ENCODE measurements around the gene RFX3.
"Not testable (repeated sequence)": the region's sequence is repeated elsewhere in the genome, so short reads cannot be mapped to it uniquely, and the experiment has no call there.

The RFX3 gene

GRCh38 chr9:3342159-3342777 is 183.5 kb downstream of the RFX3 start:
- no peak for DNase-seq

- peak; percentile 2 to 24 for DNase-seq
These were observed 188.1 kb downstream of the RFX3 start for GRCh38 chr9:3337515-3338225.

- DNase-seq = no peak
These were observed 188.8 kb downstream of the RFX3 start for GRCh38 chr9:3336951-3337350.

GRCh38 chr9:3332802-3333201 is 193.0 kb downstream of the RFX3 start:
- DNase-seq = no peak

DNA sequence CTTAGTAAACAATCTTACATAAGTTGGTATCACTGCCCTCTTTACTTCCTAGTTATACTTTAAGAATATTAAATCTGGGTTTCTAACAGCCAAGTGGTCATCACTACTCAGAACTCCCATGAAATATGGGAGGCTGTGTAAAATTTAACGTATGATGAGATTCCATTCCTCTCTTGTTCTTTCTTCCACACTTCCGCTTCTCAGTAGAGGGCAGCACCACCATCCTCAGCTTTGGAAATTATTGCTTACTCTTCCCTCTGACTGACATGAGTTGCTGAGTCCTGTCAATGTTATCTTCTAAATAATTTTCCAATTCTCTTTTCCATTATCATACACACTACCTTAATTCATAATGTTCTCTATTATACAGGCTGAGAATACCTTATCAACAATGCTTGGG is 194.0 kb downstream of the RFX3 start:
- DNase-seq = no peak

GRCh38 chr9:3330792-3331420 is 194.9 kb downstream of the RFX3 start:
- no peak for DNase-seq

DNA sequence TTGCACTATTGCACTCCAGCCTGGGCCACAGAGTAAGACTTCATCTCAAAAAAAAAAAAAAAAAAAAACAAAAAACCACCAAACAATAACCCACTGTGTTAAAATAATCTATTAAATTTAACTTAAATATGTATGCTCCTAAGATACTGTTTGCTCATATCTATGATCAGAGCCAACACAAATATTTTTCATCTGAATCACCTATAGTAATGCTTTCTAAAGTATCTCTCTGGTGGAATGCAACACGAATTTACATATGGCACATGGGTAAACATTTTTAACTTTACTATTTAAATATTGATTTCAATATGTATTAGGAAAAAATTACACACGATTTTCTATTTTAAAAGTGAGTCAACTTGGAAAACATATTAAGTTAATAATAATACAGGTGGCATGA is 196.4 kb downstream of the RFX3 start:
- no peak for DNase-seq

DNA sequence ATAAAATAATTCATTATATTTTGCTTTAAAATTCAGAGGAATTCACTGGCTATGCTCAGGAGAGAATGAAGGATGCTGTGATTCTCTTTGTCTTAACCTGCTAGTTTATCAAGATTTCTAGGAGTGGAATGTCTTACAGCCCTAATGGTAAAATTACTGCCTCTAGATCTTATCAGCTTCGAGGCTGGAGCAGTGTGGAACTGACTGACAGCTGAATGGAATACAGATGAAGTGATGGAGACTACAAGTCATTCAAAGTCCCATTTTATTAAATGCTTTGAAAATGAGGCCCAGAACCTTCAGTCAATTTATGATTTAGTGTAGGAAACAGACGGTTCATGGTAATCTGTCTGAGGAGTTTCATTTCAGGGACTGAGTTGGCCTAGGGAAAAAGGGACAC is 202.1 kb downstream of the RFX3 start:
- DNase-seq = no peak

DNA sequence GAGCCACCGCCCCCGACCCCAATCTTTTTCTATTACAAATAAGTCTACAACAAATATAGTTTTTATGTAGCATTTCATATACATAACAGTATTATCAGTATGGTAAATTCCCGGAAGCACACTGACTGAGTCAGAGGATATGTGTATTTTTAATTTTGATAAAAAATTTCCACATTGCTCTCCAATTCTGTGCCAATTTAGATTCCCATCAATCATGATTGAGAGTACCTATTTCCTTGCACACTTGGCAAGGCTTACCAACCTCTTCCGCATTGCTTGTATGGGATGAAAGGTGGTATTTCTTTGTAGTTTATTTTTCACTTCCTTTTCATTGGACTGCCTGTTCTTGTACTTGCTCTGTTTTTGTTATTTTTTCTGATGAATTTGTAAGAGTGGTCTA is 204.6 kb downstream of the RFX3 start:
- no peak for DNase-seq

DNA sequence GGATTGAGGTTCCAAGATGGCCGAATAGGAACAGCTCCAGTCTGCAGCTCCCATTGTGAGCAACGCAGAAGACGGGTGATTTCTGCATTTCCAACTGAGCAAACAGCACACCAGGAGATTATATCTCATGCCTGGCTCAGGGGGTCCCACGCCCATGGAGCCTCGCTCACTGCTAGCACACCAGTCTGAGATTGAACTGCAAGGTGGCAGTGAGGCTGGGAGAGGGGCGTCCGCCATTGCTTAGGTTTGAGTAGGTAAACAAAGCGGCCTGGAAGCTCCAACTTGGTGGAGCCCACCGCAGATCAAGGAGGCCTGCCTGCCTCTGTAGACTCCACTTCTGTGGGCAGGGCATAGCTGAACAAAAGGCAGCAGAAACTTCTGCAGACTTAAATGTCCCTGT is 213.2 kb downstream of the RFX3 start:
- DNase-seq = not testable (repeated sequence)

- no peak for DNase-seq
These were observed 217.2 kb downstream of the RFX3 start for GRCh38 chr9:3308609-3309008.

GRCh38 chr9:3304388-3304787 is 221.4 kb downstream of the RFX3 start:
- not testable (repeated sequence) for DNase-seq

- no peak for DNase-seq
These were observed 225.9 kb downstream of the RFX3 start for GRCh38 chr9:3299872-3300271.

GRCh38 chr9:3296536-3296935 is 229.3 kb downstream of the RFX3 start:
- DNase-seq = no peak

GRCh38 chr9:3292311-3292710 is 233.5 kb downstream of the RFX3 start:
- DNase-seq = no peak

DNA sequence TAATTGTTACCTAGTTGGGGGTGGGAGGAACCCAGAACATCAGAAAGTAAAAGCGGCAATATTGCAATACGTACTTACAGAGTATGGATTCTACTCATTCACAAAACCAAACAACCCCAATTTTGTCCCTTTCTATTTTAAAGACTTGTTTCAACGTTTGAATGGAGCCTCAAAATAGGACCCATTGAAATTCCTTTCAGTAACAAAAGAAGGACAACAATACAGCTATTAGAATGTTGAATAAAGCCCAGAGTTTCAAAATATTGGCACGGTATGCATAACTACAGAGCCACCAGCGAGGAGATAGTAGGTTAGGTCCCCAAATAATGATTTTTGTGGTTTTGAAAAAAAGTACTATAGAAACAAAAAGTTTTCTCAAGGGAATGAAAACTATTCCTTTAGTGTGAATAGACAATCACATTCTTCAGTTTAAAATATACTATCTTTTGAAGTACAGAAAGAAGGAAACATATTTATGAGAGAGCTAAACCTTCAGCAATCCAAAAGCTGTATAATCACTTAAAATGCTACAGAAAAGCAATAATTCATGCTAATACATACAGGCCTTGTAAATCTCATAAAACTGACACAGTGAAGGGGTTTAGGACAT is 235.5 kb downstream of the RFX3 start:
- no peak for DNase-seq

DNA sequence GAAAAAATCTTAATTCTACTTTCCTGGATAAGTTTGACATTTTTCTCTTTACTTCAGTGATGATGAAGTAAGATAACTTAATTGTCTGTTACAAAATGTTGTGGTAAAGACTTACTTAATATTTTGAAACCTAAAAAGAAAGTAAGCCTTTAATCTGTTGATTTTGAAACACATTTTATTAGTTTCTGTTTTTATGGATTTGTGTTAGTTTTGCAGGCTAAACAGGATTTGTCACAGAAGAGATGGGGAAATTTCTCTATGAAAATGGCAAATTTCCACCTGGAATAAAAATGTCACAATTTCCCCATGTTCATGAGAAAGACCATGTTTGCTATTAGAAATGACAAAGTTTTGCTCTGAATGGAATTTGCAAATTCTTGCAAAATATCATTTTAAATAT is 237.1 kb downstream of the RFX3 start:
- DNase-seq = no peak

GRCh38 chr9:3285365-3286161 is 240.2 kb downstream of the RFX3 start:
- DNase-seq = no peak

DNA sequence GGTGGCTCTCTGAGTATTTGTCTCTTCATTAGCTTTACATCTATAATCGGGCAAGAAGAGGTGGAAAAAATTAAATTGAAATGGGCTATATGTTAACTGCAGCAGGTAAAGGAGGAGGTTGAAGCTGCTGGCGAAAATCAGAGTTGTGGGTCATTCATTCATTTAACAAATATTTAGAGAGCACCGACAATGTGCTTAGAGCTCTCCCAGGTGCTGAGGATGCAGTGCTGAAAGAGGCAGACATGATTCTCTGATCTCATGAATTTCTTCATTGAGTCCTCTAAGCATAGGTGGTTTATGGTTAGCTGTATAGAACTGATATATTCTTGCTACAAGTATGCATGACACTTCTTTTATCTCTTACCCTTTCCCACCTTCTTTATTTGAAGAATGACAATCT is 243.4 kb downstream of the RFX3 start:
- DNase-seq = no peak

DNA sequence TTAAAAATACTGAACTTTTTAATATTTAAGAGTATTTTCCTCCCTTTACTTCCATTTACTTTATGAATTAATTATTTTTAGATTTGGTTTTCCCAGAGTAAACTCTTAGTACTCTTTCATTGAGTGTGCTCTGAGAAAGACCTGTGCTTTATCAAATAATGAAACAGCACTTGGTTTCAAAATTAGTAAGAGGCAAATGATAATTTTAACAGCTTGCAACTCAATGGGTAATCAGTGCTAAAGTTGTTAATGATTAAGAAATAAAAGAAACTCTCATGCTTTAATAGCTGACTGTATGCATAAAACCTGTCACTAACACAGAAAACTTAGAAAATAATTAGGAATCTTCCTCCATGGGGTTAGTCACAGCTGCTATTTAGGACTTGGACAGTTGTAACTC is 244.4 kb downstream of the RFX3 start:
- DNase-seq = no peak

GRCh38 chr9:3277200-3277599 is 248.6 kb downstream of the RFX3 start:
- DNase-seq = no peak

- no peak for DNase-seq
These were observed 254.2 kb downstream of the RFX3 start for GRCh38 chr9:3271581-3271980.

- DNase-seq = no peak
These were observed 254.6 kb downstream of the RFX3 start for GRCh38 chr9:3271157-3271556.

Measured in activated CD4-positive, alpha-beta T cell treated with anti-CD3 and anti-CD28 coated beads, Interleukin-2, amount 50 U/mL, for 48 hours (primary cell).